ENCODE measurements around the gene PTPRR. TPM values are rescaled to one million over a fixed set of nuclear protein-coding genes. Genes with fewer than 3 reads are reported as not detected.

The PTPRR gene
- total and polyA plus RNA-seq, 4 donors, result 6.2 to 32.7 (median 17.5) TPM

DNA sequence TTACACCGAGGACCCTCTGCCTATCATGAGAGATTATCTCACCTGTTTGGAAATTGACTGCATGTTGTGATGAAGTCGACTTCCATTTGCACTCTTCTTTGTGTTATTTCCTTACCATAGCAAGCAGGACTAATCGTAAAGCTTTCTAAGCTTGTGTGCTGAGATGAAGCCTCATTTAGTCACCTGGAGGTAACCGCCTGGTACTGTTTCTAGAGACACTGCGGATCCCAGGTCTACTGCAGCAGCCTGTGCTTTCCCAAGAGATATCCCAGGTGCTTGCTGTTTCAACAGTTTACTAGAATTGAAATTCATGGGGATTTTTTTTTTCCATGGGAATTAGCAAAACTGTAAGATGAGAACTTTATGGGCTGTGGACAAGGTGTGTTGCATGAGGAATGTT lies 131.8 kb downstream of the PTPRR start:
- H3K4me1 ChIP-seq (ENCODE audit: control insufficient read depth, insufficient read depth, low read length), result no peaks in the 10 kb centered on the region

DNA sequence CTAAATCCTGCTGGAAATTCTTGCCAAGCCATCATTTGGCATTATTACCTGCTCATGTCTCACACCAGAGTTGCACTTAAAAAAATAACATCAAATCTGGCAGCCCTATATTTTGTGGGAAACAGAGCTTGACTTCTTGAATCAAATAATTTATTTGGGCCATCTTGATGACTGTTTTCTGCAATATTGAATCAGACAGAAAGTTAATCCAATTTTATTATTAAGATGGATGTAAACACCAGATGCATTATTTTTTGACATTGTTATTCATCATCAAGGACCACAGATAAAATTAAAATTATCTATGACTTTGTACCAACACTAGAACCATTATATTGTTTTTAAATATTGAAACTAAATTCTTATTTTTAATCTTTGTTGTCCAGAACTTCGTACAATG lies 132.9 kb downstream of the PTPRR start:
- no peak for DNase-seq (ENCODE audit: low read depth in 4 of 6, low spot score in 6 of 6)
- WGBS (ENCODE audit: insufficient coverage), result no CpG with 5 or more reads among the region's 1 CpG
- H3K27ac ChIP-seq (ENCODE audit: low read depth, low read length), result no peak overlapping the region
- H3K27me3 ChIP-seq (ENCODE audit: control insufficient read depth, insufficient read depth, low read length), result no peaks in the 10 kb centered on the region
- H3K9me3 ChIP-seq (ENCODE audit: control insufficient read depth, insufficient read depth, low read length), result no peaks in the 10 kb centered on the region
- H3K4me3 ChIP-seq (ENCODE audit: low read depth, low read length), result no peak overlapping the region
- peaks cover 3% of the 10 kb centered on the region for H3K36me3 ChIP-seq (ENCODE audit: control insufficient read depth, insufficient read depth, low read length)
- H3K4me1 ChIP-seq (ENCODE audit: control insufficient read depth, insufficient read depth, low read length), result no peaks in the 10 kb centered on the region

More for the DNA sequence above, 131.8 kb downstream of the PTPRR start:
- DNase-seq (ENCODE audit: low read depth in 4 of 6, low spot score in 6 of 6), result no peak
- H3K4me3 ChIP-seq (ENCODE audit: low read depth, low read length), result no peak overlapping the region
- no peaks in the 10 kb centered on the region for H3K27me3 ChIP-seq (ENCODE audit: control insufficient read depth, insufficient read depth, low read length)
- no peak overlapping the region for H3K27ac ChIP-seq (ENCODE audit: low read depth, low read length)
- no peaks in the 10 kb centered on the region for H3K9me3 ChIP-seq (ENCODE audit: control insufficient read depth, insufficient read depth, low read length)
- H3K36me3 ChIP-seq (ENCODE audit: control insufficient read depth, insufficient read depth, low read length), result peaks cover 3% of the 10 kb centered on the region
- WGBS (ENCODE audit: insufficient coverage), result 100% methylated on average over 4 of the region's 5 CpGs

GRCh38 chr12:70785896-70786295 lies 134.6 kb downstream of the PTPRR start:
- H3K27me3 ChIP-seq (ENCODE audit: control insufficient read depth, insufficient read depth, low read length), result no peaks in the 10 kb centered on the region
- H3K36me3 ChIP-seq (ENCODE audit: control insufficient read depth, insufficient read depth, low read length), result peaks cover 3% of the 10 kb centered on the region
- H3K4me1 ChIP-seq (ENCODE audit: control insufficient read depth, insufficient read depth, low read length), result no peaks in the 10 kb centered on the region
- 33% methylated on average over 1 of the region's 2 CpGs for WGBS (ENCODE audit: insufficient coverage)
- H3K9me3 ChIP-seq (ENCODE audit: control insufficient read depth, insufficient read depth, low read length), result no peaks in the 10 kb centered on the region
- H3K4me3 ChIP-seq (ENCODE audit: low read depth, low read length), result no peak overlapping the region
- no peak overlapping the region for H3K27ac ChIP-seq (ENCODE audit: low read depth, low read length)
- DNase-seq (ENCODE audit: low read depth in 4 of 6, low spot score in 6 of 6), result no peak

- H3K27me3 ChIP-seq (ENCODE audit: control insufficient read depth, insufficient read depth, low read length), result no peaks in the 10 kb centered on the region
- H3K36me3 ChIP-seq (ENCODE audit: control insufficient read depth, insufficient read depth, low read length), result peaks cover 3% of the 10 kb centered on the region
- WGBS (ENCODE audit: insufficient coverage), result 94% methylated on average over 20 of the region's 21 CpGs
- no peak for DNase-seq (ENCODE audit: low read depth in 4 of 6, low spot score in 6 of 6)
- H3K4me1 ChIP-seq (ENCODE audit: control insufficient read depth, insufficient read depth, low read length), result no peaks in the 10 kb centered on the region
- no peak overlapping the region for H3K27ac ChIP-seq (ENCODE audit: low read depth, low read length)
- H3K4me3 ChIP-seq (ENCODE audit: low read depth, low read length), result no peak overlapping the region
- H3K9me3 ChIP-seq (ENCODE audit: control insufficient read depth, insufficient read depth, low read length), result no peaks in the 10 kb centered on the region
Observed at GRCh38 chr12:70784042-70784668, 136.4 kb downstream of the PTPRR start.

GRCh38 chr12:70783455-70783854 lies 137.1 kb downstream of the PTPRR start:
- Histone ChIP-seq H3K9me3 (ENCODE audit: control insufficient read depth, insufficient read depth, low read length) (no peaks in the 10 kb centered on the region), H3K27ac (ENCODE audit: low read depth, low read length) (no peak overlapping the region), H3K36me3 (ENCODE audit: control insufficient read depth, insufficient read depth, low read length) (peaks cover 3% of the 10 kb centered on the region), H3K4me1 (ENCODE audit: control insufficient read depth, insufficient read depth, low read length) (no peaks in the 10 kb centered on the region), H3K4me3 (ENCODE audit: low read depth, low read length) (no peak overlapping the region), H3K27me3 (ENCODE audit: control insufficient read depth, insufficient read depth, low read length) (no peaks in the 10 kb centered on the region)
- WGBS (ENCODE audit: insufficient coverage), result 97% methylated on average over 2 of the region's 2 CpGs
- no peak for DNase-seq (ENCODE audit: low read depth in 4 of 6, low spot score in 6 of 6)

GRCh38 chr12:70779250-70779649 lies 141.3 kb downstream of the PTPRR start:
- H3K9me3 ChIP-seq (ENCODE audit: control insufficient read depth, insufficient read depth, low read length), result no peaks in the 10 kb centered on the region
- H3K27ac ChIP-seq (ENCODE audit: low read depth, low read length), result no peak overlapping the region
- no peaks in the 10 kb centered on the region for H3K27me3 ChIP-seq (ENCODE audit: control insufficient read depth, insufficient read depth, low read length)
- H3K4me3 ChIP-seq (ENCODE audit: low read depth, low read length), result no peak overlapping the region
- peaks cover 3% of the 10 kb centered on the region for H3K36me3 ChIP-seq (ENCODE audit: control insufficient read depth, insufficient read depth, low read length)
- no peaks in the 10 kb centered on the region for H3K4me1 ChIP-seq (ENCODE audit: control insufficient read depth, insufficient read depth, low read length)
- no CpG with 5 or more reads among the region's 2 CpGs for WGBS (ENCODE audit: insufficient coverage)
- DNase-seq (ENCODE audit: low read depth in 4 of 6, low spot score in 6 of 6), result no peak

DNA sequence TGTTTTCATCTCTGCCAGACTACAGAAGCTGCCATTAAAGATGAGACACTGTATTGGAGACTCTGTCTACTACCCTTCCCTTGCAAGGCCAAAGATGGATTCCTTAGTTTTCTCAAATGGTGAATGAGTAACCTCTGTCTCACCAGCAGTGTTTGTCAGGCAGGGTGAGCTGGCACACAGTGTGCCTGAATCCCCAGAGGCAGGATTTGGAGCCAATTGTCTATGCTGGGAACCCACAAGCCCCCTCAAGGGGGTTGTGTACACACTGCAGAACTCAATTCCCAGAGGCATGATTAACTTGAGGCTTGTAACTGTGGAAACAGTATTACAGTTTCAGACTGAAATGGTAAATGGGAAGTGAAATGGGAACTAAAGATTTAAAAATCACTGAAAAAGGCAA lies 146.5 kb downstream of the PTPRR start:
- no peak overlapping the region for H3K27ac ChIP-seq (ENCODE audit: low read depth, low read length)
- H3K9me3 ChIP-seq (ENCODE audit: control insufficient read depth, insufficient read depth, low read length), result no peaks in the 10 kb centered on the region
- H3K27me3 ChIP-seq (ENCODE audit: control insufficient read depth, insufficient read depth, low read length), result no peaks in the 10 kb centered on the region
- DNase-seq (ENCODE audit: low read depth in 4 of 6, low spot score in 6 of 6), result peak in 4 of 6 donors; percentile 10 to 81 (median 12)
- no peaks in the 10 kb centered on the region for H3K36me3 ChIP-seq (ENCODE audit: control insufficient read depth, insufficient read depth, low read length)
- H3K4me1 ChIP-seq (ENCODE audit: control insufficient read depth, insufficient read depth, low read length), result no peaks in the 10 kb centered on the region
- no peak overlapping the region for H3K4me3 ChIP-seq (ENCODE audit: low read depth, low read length)

DNA sequence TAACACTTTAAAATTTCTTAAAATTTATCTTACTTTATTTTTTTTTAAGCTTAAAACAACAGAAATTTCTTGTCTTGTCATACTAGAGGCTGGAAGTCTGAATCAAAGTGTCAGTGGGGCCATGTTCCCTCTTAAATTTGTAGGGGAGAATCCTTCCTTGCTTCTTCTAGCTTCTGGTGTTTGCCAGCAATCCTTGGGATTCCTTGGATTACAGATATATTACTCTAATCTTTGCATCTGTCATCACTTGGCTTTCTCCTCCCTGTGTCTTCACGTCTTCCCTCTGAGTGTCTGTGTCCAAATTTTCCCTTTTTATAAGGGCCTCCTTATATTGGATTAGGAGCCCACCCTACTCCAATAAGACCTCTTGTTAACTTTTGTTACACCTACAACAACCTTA lies 147.7 kb downstream of the PTPRR start:
- no peaks in the 10 kb centered on the region for H3K4me1 ChIP-seq (ENCODE audit: control insufficient read depth, insufficient read depth, low read length)
- 100% methylated on average over 1 of the region's 1 CpG for WGBS (ENCODE audit: insufficient coverage)
- H3K36me3 ChIP-seq (ENCODE audit: control insufficient read depth, insufficient read depth, low read length), result no peaks in the 10 kb centered on the region
- H3K4me3 ChIP-seq (ENCODE audit: low read depth, low read length), result no peak overlapping the region
- no peaks in the 10 kb centered on the region for H3K27me3 ChIP-seq (ENCODE audit: control insufficient read depth, insufficient read depth, low read length)
- H3K27ac ChIP-seq (ENCODE audit: low read depth, low read length), result no peak overlapping the region
- DNase-seq (ENCODE audit: low read depth in 4 of 6, low spot score in 6 of 6), result peak in 1 of 6 donors; percentile 6
- no peaks in the 10 kb centered on the region for H3K9me3 ChIP-seq (ENCODE audit: control insufficient read depth, insufficient read depth, low read length)

GRCh38 chr12:70771581-70771980 lies 149.0 kb downstream of the PTPRR start:
- Histone ChIP-seq H3K27me3 (ENCODE audit: control insufficient read depth, insufficient read depth, low read length) (no peaks in the 10 kb centered on the region), H3K4me3 (ENCODE audit: low read depth, low read length) (no peak overlapping the region), H3K9me3 (ENCODE audit: control insufficient read depth, insufficient read depth, low read length) (no peaks in the 10 kb centered on the region), H3K27ac (ENCODE audit: low read depth, low read length) (no peak overlapping the region), H3K36me3 (ENCODE audit: control insufficient read depth, insufficient read depth, low read length) (no peaks in the 10 kb centered on the region), H3K4me1 (ENCODE audit: control insufficient read depth, insufficient read depth, low read length) (no peaks in the 10 kb centered on the region)
- peak in 1 of 6 donors; percentile 77 for DNase-seq (ENCODE audit: low read depth in 4 of 6, low spot score in 6 of 6)

- DNase-seq (ENCODE audit: low read depth in 4 of 6, low spot score in 6 of 6), result no peak
- Histone ChIP-seq H3K4me1 (ENCODE audit: control insufficient read depth, insufficient read depth, low read length) (no peaks in the 10 kb centered on the region), H3K9me3 (ENCODE audit: control insufficient read depth, insufficient read depth, low read length) (no peaks in the 10 kb centered on the region), H3K27me3 (ENCODE audit: control insufficient read depth, insufficient read depth, low read length) (no peaks in the 10 kb centered on the region), H3K4me3 (ENCODE audit: low read depth, low read length) (no peak overlapping the region), H3K27ac (ENCODE audit: low read depth, low read length) (no peak overlapping the region), H3K36me3 (ENCODE audit: control insufficient read depth, insufficient read depth, low read length) (no peaks in the 10 kb centered on the region)
- 100% methylated on average over 1 of the region's 2 CpGs for WGBS (ENCODE audit: insufficient coverage)
Observed at GRCh38 chr12:70763666-70764065, 156.9 kb downstream of the PTPRR start.
